RCC 7860 (cell line): ENCODE results near the gene ETHE1.
"Not testable (repeated sequence)": the region's sequence is repeated elsewhere in the genome, so short reads cannot be mapped to it uniquely, and the experiment has no call there.

ENCODE experiments used
- DNase-seq: peaks from one replicate; pipeline ENCODE4 v3.0.0-alpha.2; 2015; ENCODE audit warnings: low spot score
- FAIRE-seq: peaks from 2 replicates; lab custom pipeline; 2012; peaks lifted over from hg19 to GRCh38; lab: Jason Lieb, UNC

The ETHE1 gene

DNA sequence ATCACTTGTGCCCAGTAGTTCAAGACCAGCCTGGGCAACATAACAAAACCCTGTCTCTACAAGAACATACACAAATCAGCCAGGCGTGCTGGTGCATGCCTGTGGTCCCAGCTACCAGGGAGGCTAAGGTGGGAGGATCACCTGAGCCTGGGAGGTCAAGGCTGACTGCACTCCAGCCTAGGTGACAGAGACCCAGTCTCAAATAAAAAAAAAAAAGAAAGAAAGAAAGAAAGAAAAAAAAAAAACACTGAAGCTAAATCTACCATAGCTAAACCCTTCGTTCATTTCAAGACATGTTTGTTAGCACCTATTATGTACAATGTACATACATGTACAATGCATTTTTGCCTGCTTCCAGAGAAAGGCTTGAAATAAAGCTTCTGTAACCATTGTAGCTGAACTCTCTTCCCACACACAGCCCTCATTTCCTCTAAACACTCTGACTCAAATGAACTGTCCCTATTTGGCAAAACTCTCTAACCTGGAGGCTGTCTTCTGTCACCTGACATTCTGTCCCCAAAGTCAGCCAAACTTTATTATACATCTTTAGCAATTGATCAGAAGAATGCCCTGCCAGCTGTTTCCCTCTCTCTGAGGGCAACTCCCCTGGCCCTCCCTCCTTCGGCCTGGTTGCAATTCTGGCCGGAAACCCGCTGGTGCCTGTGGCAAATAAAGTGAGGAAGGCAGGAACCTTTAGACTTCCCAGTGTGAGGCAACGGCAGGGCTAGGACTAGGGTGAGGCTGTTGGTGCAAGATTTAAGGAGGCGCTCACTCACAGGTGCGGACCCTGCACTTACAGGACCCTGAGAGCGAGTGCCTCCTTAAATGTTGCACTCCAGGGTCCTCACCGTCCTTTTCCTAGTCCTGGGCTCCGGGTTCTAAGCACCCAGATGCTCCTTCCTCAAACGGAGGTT, 1.8 kb downstream of the ETHE1 start:
- FAIRE-seq: no peak
- DNase-seq: no peak

DNA sequence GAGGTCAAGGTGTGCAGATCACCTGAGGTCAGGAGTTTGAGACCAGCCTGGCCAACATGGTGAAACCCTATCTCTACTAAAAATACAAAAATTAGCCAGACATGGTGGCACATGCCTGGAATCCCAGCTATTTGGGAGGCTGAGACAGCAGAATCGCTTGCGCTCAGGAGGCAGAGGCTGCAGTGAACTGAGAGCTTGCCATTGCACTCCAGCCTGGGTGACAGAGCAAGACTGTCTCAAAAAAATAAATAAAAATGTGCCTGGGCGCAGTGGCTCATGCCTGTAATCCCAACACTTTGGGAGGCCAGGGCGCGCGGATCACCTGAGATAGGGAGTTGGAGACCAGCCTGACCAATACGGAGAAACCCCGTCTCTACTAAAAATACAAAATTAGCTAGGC, 3.3 kb downstream of the ETHE1 start:
- not testable (repeated sequence) for DNase-seq, FAIRE-seq

DNA sequence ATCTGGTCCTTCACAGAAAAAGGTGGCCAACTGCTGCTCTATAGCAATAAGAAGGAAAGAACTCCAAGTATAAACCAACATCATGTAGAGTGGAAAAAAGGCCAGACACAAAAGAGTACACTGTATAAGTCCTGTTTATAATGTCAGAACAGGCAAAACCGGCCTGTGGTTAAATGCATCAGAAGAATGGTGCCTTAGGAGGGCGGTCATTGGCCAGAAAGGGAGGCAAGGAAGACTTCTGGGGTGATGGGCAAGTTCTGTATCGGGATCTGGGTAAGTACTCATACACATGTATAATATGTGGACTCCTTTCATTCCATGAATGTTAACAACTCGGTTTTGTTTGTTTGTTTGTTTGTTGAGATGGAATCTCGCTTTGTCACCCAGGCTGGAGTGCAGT, 4.1 kb downstream of the ETHE1 start:
- no peak for FAIRE-seq
- DNase-seq: no peak

DNA sequence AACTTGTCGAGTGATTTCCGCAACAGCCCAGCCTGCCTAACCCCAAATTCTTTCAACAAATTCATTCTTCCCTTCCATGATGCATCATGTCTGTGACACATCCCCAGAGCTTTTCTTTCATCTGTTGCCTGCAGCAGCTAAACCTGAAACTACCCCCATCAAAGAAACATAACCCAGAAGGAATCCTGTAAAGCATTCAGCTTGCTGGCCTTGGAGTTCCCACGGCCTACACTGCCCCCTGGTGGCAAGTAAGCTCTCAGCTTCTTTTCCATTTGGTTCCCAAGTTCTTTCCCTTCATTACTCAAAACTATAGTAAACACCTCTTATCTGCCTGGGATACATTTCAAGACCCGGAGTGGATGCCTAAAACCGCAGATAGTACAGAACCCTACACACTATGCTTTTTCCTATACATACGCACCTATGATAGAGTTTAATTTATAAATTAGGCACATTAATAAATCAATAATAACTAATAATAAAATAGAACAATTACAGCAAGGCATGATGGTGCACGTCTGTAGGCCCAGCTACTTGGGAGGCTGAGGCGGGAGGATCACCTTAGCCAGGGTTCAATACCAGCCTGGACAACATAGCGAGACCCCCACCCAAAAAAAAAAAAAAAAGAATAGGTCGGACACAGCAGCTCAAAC, 7.4 kb downstream of the ETHE1 start:
- DNase-seq (peak; percentile 58), FAIRE-seq (peak; percentile 24)

DNA sequence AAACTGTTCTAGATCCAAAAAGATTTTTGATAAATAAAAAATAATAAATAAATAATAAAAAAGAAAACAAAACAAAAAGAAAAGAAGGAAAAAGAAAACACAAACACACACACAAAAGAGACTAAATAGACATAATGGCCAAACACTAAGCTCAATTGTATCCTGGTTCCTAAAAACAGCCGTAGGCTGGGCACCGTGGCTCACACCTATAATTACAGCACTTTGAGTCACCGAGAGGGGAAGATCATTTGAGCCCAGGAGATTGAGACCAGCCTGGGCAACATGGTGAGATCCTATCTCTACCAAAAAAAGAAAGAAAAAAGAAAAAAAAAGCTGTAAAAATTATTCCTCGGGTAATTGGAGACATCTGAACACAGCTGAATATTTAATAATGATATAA, 8.9 kb downstream of the ETHE1 start:
- DNase-seq (no peak), FAIRE-seq (no peak)

DNA sequence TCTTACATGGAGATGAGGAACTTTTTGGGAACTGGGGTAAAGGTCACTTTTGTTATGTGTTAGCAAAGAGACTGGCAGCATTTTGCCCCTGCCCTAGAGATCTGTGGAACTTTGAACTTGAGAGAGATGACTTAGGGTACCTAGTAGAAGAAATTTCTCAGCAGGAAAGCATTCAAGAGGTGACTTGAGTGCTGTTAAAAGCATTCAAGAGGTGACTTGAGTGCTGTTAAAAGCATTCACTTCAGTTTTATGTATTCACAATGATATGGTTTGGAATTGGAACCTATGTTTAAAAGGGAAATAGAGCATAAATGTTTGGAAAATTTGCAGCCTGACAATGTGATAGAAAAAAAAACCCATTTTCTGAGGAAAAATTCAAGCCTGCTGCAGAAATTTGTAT, 14.6 kb downstream of the ETHE1 start:
- not testable (repeated sequence) for DNase-seq, FAIRE-seq

DNA sequence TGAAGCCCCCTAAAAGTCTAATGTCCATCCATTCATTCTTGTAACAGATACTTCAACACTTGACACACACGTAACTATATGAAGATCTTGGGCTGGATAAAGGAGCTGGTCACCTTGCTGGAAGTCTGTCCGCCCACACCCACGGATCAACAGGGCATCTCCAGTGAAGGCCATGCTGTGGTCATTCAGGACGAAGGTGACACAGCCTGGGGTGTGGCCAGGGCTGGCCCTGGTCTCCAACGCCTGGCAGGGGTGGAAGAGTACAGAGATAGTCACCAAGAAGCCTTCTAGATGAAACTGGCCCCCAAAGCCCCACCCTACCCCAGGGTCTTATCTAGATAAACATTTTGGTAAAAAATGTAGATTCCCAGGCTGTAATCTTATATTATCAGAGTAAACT, 15.7 kb downstream of the ETHE1 start:
- FAIRE-seq: no peak
- no peak for DNase-seq

DNA sequence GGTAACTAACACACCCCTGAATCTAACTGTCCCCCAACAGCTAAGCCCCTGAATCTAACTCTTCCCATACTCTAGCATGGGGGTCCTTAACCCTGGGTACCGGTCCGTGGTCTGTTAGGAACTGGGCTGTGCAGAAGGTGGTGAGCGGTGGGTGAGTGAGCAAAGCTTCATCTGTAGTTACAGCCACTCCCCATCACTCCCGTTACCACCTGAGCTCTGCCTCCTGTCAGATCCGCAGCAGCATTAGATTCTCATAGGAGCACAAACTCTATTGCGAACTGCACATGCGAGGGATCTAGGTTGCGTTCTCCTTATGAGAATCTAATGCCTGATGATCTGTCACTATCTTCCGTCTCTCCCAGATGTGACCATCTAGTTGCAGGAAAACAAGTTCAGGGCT, 16.3 kb downstream of the ETHE1 start:
- no peak for FAIRE-seq

DNA sequence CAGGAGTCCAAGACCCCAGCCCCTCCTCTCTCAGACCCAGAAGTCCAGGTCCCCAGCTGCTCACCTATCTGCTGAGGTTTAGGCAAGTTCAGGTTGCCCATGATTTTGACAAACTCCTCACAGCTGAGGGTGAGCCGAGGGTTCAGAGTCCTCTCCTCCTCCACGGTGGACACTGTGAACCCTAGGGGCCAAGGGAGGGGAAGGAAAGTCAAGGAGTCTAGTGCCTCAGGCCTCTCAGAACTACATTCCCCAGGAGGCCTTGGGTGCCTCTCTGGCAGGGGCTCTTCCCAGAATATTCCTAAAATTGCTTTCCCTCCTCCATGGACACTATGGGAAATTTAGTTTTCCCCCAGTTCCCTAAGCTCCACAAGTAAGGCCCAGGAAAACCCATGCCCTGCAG, 19.1 kb downstream of the ETHE1 start:
- FAIRE-seq: no peak

More for the DNA sequence above, 16.3 kb downstream of the ETHE1 start:
- DNase-seq: no peak

DNA sequence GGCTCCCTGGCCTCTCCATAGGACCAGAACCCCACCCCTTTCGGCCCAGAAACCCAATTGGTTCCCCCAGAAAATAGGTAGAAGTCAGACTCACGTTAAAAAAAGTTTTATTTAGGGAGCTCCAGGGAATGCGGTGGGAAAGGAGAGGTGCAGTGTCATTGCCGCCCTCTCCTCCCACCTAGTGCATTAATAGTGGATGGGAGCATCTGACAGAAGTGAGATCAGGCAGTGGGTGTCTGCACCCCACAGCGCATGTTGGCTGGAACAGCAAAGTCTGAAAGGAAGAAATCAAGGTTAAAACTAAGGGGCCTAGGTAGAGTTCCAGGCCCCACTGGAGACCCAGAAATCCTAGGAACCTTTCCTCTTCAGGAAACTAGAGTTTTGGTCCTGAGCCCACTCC, 20.4 kb downstream of the ETHE1 start:
- FAIRE-seq (no peak), DNase-seq (no peak)

More for the DNA sequence above, 19.1 kb downstream of the ETHE1 start:
- no peak for DNase-seq

DNA sequence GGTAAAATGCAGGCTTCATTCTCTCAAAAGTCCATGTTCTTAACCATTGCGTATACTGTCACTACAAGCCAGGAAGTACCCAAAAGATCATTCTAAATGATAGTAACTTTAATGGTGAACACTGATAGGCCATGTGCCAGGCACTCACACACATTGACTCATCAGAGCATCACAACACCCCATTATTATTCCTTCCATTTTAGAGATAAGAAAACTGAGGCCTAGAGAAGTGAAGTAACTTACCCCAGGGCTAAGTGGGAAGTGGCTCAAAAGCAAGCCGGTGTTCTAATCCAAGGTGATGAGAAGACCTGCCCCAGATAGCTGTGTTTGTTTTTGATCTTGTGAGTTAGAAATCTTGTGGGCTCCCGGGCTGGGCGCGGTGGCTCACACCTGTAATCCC, 21.1 kb downstream of the ETHE1 start:
- no peak for DNase-seq
- no peak for FAIRE-seq

DNA sequence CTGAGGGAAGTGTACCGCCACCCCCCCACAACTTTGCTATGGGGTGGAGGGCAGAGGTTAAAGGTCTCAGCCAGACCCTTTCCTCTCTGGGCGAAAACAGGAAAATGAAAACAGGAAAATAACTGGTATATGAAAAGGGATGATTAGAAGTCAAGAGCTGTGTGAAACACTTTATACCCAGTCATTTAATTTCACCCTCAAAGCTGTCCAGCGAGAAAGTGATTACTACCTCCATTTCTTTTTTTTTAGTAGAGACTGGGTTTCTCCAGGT, 21.9 kb downstream of the ETHE1 start:
- FAIRE-seq: no peak
- no peak for DNase-seq

DNA sequence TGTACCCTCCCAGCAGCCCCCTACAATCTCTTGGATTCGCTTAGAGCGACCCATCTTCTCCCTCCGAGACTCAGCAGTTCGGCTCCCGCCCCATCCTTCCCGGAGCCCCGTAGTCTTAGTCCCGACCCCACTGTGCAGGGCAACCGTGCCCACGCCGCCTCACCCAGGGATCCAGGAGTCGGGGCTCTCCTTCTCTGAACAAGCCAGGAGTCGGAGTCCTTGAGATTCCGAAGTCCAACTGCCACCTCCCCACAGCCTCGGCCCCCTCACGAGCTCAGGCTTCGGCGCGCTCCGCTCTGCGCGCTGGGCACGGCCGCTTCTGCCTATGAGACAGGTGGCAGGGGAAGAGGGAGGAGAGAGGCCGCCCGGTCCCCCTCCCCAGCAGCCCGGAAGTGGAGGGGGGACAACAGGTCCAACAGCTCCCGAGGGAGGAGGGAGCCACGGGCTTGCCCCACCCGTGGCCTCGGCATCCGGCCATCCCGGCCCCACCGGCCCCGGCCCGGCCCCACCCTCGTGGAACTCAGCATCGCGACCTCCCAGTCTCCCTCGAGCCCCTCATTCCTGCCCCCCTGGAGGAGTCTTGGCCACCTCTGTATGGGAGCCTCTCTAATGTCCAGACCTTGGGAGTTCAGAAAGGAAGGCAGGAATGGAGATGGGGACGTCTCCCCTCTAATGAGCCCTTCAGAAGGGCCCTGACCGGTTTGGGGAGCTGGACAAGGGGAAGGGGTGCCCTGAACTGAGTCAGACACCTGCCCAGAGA, 22.4 kb downstream of the ETHE1 start, which contains the start of gene PHLDB3:
Gene PHLDB3, minus strand, starts transcription at position 321 of the 760 bp plus-strand sequence. CDS start 628 bp downstream, outside the sequence.
- DNase-seq (no peak), FAIRE-seq (no peak)

DNA sequence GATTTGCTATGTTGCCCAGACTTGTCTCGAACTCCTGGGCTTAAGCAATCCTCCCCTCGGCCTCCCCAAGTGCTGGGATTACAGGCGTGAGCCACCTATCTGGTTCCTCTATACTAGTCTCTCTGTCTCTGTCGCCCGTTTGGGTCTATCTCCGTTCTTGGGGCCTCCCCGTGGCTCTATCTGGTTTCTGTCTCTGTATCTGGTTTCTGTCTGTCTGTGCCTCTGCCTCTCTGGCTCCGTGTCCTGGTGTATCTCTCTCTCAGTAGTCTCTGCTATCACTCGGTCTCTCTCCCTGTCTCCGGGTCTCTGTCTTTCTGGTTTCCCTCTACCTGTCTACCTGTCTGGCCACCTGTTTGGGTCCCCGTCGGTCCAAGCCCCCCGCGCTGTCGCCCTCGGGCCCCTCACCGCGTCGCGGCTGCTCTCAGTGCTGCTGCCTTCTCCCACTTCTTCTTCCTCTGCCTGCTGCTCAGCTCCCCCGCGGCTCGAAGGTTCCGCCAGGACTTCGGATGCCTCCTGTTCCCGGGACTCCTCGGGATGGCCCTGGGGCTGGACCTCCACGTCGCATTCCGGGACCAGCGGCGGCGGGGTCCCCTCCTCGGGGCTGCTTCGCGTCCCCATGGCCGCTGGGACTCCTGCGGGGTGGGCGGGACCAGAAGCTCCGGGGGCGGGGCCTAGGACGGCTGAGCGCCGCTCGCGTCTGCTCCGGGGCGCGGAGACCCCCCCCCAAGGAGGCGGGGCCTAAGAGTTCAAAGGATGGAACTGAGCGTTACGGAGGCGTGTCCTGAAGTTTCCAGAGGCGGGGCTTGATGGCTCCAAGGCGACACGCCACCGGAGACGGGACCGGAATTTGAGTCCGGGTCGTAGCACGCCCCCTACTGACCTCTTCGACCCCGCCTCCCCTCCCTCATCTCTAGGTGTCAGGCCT, 23.2 kb downstream of the ETHE1 start:
- DNase-seq (peak; percentile 68), FAIRE-seq (no peak)

DNA sequence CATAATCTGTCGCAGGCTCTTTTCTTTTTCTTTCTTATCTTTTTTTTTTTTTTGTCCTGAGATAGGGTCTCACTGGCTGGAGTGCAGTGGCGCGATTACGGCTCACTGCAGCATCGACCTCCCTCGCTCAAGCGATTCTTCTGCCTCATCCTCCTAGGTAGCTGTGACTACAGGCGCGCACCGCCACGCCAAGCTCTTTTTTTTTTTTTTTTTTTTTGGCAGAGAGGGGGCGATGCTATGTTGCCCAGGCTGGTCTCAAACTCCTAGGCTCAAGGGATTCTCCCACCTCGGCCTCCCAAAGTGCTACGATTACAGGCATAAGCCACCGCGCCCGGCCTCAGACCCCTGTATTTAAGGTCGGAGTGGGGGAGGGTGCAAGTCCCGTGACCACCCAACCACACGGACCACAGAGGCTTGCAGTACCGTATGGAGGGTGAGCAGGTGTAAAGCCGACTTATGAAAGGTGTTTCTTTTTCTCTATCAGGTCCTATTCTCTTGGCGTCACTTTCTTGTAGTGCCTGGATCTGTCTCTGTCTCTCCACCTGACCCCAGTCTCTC, 24.5 kb downstream of the ETHE1 start:
- DNase-seq (no peak), FAIRE-seq (no peak)

DNA sequence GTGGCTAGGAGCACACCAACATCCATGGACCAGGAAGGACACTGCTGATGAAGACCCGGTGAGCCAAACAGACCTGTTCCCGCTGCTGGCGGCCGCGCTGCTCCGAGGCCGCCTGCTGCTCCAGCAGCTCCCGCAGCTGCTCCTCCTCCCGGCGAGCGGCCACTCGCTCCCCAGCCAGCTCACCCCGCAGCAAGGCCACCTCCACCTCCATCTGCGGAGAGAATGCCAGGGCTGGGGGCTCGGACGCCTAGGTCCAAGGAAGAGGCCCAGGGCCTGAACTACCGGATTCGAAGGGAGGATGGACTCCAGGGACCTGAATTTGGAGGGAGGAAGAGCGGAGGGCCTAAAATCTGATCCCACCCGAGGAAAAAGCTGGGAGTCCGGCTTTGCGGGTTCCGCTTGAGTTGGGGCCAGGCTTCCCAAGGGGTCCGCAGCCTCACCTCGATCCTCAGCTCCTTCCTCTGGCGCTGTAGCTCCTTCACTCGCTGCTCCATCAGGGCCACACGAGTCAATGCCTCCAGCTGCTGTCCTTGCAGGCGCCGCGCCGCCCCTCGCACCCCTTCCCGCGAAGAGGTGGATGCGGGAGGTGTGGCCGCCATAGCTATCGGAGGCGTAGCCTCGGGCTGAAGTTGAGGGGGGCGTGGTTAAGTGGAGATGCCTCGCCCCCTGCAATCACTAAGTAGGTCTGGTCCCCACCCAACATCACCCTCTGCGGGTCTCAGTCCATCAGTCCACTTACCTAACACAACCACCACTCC, 25.2 kb downstream of the ETHE1 start:
- DNase-seq: no peak
- no peak for FAIRE-seq

DNA sequence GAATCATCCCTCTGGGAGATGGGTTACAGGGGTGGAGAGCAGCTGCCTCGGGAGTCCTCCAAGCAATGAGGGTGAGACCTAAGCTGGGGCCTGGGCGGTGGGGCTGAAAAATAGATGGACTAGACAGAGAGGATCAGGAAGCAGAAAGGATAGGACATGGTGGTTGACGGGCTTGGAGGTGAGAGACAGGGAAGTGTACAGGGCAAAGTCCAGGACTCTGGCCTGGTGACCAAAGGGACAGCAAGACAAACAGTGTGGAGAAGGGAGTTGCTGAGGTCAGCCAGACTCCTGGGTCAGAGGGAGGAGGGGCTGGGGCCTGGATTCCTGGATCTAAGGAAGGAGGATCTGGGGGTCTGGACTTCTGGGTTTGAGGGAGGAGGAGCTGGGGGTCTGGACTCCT, 28.0 kb downstream of the ETHE1 start:
- FAIRE-seq (no peak), DNase-seq (no peak)

DNA sequence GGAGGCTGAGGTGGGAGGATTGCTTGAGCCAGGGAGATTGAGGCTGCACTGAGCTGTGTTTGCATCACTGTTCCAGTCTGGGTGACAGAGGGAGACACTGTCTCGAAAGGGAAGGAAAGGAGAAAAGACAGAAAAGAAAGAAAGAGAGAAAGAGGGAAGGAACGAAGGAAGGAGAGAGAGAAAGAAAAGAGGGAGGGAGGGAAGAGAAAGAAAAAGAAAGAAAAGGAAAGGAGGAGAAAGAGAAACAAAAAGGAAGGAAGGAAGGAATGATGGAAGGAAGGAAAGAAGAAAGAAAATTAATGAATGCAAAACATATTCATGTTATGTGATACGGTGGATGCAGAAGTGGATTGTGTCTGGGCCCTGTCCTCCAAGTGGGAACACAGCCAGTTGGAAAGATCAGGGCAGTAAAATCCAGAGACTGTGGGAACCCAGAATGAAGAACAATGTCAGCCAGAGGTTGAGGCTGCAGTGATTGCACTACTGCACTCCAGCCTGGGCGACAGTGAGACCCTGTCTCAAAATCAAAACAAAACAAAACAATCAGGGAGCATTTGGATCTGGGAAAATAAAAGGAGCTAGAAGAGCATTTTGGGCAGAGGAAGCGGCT, 28.7 kb downstream of the ETHE1 start:
- FAIRE-seq (no peak), DNase-seq (no peak)

DNA sequence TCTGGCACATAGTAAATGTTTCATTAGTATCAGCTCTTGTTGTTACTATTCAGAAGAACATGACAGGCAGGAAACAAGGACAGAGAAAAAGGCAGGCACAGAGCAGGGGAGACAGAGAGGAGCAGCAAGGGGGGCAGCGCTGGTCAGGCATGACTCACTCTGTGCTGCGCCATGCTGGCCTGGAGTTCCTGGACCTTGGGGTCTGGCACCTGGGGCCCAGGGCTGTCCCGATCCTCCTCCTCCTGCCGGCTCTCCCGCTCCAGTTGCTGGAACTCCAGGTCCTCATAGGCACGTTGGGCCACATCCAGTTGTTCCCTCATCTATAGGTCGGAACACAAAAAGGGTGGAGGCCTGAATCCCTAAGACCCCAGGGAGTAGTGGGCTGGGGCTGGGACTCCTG, 30.0 kb downstream of the ETHE1 start:
- FAIRE-seq: no peak

More for the DNA sequence above, 30.0 kb downstream of the ETHE1 start:
- DNase-seq: no peak
